Chondrocyte (in vitro differentiated cells): ENCODE measurements around the gene AGBL4. TPM values are rescaled to one million over a fixed set of nuclear protein-coding genes. Genes with fewer than 3 reads are reported as not detected.

ENCODE experiments used
- DNase-seq: peaks from one replicate; pipeline ENCODE4 v3.0.0; 2021; ENCODE audit warnings: mixed read lengths, low spot score
- H3K27ac Mint-ChIP-seq: one replicate; pipeline ENCODE4 v1.8.0; 2021; ENCODE audit warnings: mild to moderate bottlenecking, moderate library complexity, mixed read lengths; ENCODE audit not compliant: unreplicated experiment
- H3K27me3 Mint-ChIP-seq: 2 replicates; pipeline ENCODE4 v1.8.0; 2021; ENCODE audit warnings: low read depth, mixed read lengths
- H3K36me3 Mint-ChIP-seq: 2 replicates; pipeline ENCODE4 v1.8.0; 2021; ENCODE audit warnings: low read depth, mixed read lengths
- H3K4me1 Mint-ChIP-seq: 2 replicates; pipeline ENCODE4 v1.8.0; 2021; ENCODE audit warnings: low read depth, mild to moderate bottlenecking, mixed read lengths
- H3K4me3 Mint-ChIP-seq: one replicate; pipeline ENCODE4 v1.8.0; 2021; ENCODE audit warnings: mild to moderate bottlenecking, moderate library complexity, mixed read lengths; ENCODE audit not compliant: unreplicated experiment
- H3K9me3 Mint-ChIP-seq: 2 replicates; pipeline ENCODE4 v1.8.0; 2021; ENCODE audit warnings: low read depth, mixed read lengths
- total RNA-seq: library from RNA; stranded (reverse); gene quantifications from 3 replicates; pipeline ENCODE4 v1.2.1, GENCODE V29; 2021
- TF ChIP-seq, protein P1 (sequence below): fragments of 200-600 bp; sonication (generic); IDR thresholded peaks from 2 replicates; pipeline ENCODE4 v1.5.0; 2021; ENCODE audit warnings: antibody characterized with exemption, mild to moderate bottlenecking, moderate library complexity

The AGBL4 gene
- total RNA-seq, 1 donor from 2014 or later = not detected

GRCh38 chr1:48743480-48743879 is 1280.3 kb downstream of the AGBL4 start:
- Mint-ChIP-seq H3K27me3 (no peaks in the 10 kb centered on the region), H3K27ac (no peak overlapping the region), H3K4me1 (peaks cover 5% of the 10 kb centered on the region), H3K36me3 (peaks cover under 1% of the 10 kb centered on the region), H3K9me3 (no peaks in the 10 kb centered on the region), H3K4me3 (no peak overlapping the region)
- TF ChIP-seq, protein P1, sequence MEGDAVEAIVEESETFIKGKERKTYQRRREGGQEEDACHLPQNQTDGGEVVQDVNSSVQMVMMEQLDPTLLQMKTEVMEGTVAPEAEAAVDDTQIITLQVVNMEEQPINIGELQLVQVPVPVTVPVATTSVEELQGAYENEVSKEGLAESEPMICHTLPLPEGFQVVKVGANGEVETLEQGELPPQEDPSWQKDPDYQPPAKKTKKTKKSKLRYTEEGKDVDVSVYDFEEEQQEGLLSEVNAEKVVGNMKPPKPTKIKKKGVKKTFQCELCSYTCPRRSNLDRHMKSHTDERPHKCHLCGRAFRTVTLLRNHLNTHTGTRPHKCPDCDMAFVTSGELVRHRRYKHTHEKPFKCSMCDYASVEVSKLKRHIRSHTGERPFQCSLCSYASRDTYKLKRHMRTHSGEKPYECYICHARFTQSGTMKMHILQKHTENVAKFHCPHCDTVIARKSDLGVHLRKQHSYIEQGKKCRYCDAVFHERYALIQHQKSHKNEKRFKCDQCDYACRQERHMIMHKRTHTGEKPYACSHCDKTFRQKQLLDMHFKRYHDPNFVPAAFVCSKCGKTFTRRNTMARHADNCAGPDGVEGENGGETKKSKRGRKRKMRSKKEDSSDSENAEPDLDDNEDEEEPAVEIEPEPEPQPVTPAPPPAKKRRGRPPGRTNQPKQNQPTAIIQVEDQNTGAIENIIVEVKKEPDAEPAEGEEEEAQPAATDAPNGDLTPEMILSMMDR = no peak
- DNase-seq = no peak

GRCh38 chr1:48741380-48741779 is 1282.4 kb downstream of the AGBL4 start:
- peaks cover 5% of the 10 kb centered on the region for H3K4me1 Mint-ChIP-seq
- H3K36me3 Mint-ChIP-seq = no peaks in the 10 kb centered on the region
- H3K27me3 Mint-ChIP-seq = no peaks in the 10 kb centered on the region
- H3K9me3 Mint-ChIP-seq = no peaks in the 10 kb centered on the region
- H3K4me3 Mint-ChIP-seq = no peak overlapping the region
- H3K27ac Mint-ChIP-seq = no peak overlapping the region
- DNase-seq = no peak
- TF ChIP-seq, protein P1 = no peak

DNA sequence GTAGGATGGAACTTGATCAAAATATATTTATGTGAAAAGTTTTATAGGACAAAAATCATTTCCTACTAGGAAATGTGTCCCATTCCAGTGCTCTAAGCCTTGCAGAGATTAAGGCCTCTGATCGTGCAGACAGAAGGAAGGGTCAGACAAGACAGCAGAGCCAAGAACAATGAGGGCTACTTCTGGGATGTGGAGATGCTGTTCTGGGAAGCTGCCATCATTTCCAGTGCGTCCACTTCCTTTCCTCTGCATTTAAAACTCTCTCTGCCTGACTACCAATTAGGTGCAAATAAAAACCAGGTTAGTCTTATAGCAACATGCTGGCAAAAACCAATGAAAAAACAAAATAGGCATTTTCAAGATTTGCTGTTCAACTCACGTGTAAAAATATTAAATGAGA is 1283.1 kb downstream of the AGBL4 start:
- no peak for DNase-seq
- Mint-ChIP-seq H3K9me3 (no peaks in the 10 kb centered on the region), H3K27me3 (no peaks in the 10 kb centered on the region), H3K36me3 (peaks cover 4% of the 10 kb centered on the region), H3K4me1 (peaks cover 5% of the 10 kb centered on the region), H3K27ac (no peak overlapping the region), H3K4me3 (no peak overlapping the region)
- TF ChIP-seq, protein P1 = no peak

- no peaks in the 10 kb centered on the region for H3K27me3 Mint-ChIP-seq
- no peak for DNase-seq
- H3K4me3 Mint-ChIP-seq = no peak overlapping the region
- H3K36me3 Mint-ChIP-seq = peaks cover 11% of the 10 kb centered on the region
- H3K9me3 Mint-ChIP-seq = no peaks in the 10 kb centered on the region
- peaks cover 5% of the 10 kb centered on the region for H3K4me1 Mint-ChIP-seq
- TF ChIP-seq, protein P1 = no peak
- H3K27ac Mint-ChIP-seq = no peak overlapping the region
Measured at GRCh38 chr1:48739091-48739490, 1284.7 kb downstream of the AGBL4 start.

GRCh38 chr1:48738356-48738755 is 1285.4 kb downstream of the AGBL4 start:
- TF ChIP-seq, protein P1 = no peak
- no peak for DNase-seq
- H3K4me1 Mint-ChIP-seq = peaks cover 5% of the 10 kb centered on the region
- H3K36me3 Mint-ChIP-seq = peaks cover 11% of the 10 kb centered on the region
- no peaks in the 10 kb centered on the region for H3K27me3 Mint-ChIP-seq
- no peak overlapping the region for H3K4me3 Mint-ChIP-seq
- no peak overlapping the region for H3K27ac Mint-ChIP-seq
- H3K9me3 Mint-ChIP-seq = no peaks in the 10 kb centered on the region
